MM.1S (cell line): ENCODE measurements around the gene GSTM1.

Experiments
- DNase-seq: peaks from one replicate; pipeline ENCODE4 v3.0.0-alpha.2; 2015
- H2AFZ ChIP-seq: fragments of 300-600 bp; sonication (generic); 2 replicates; pipeline ENCODE4 v1.6.0; 2016; ENCODE audit warnings: antibody characterized with exemption, low read length
- H3F3A ChIP-seq: fragments of 300-600 bp; sonication (generic); 2 replicates; pipeline ENCODE4 v1.6.1; 2016; ENCODE audit warnings: mild to moderate bottlenecking, antibody characterized with exemption, low read length, moderate library complexity, mixed read lengths; ENCODE audit not compliant: insufficient read depth
- H3K27ac ChIP-seq: fragments of 300-600 bp; sonication (generic); 2 replicates; pipeline ENCODE4 v1.5.1; 2016; ENCODE audit warnings: mild to moderate bottlenecking, low read length
- H3K27me3 ChIP-seq: fragments of 300-600 bp; sonication (generic); replicated peaks from 2 replicates; pipeline ENCODE4 v1.6.0; 2016; ENCODE audit warnings: low read length; ENCODE audit not compliant: insufficient read depth
- H3K36me3 ChIP-seq: fragments of 300-600 bp; sonication (generic); replicated peaks from 2 replicates; pipeline ENCODE4 v1.6.1; 2016; ENCODE audit warnings: mild to moderate bottlenecking, low read length, mixed read lengths; ENCODE audit not compliant: insufficient read depth
- H3K4me1 ChIP-seq: fragments of 300-600 bp; sonication (generic); 2 replicates; pipeline ENCODE4 v1.6.1; 2016; ENCODE audit warnings: low read length, mixed read lengths
- H3K4me2 ChIP-seq: fragments of 300-600 bp; sonication (generic); 2 replicates; pipeline ENCODE4 v1.6.0; 2016; ENCODE audit warnings: low read depth, low read length
- H3K4me3 ChIP-seq: fragments of 300-600 bp; sonication (generic); 2 replicates; pipeline ENCODE4 v1.5.1; 2016; ENCODE audit warnings: low read length, mixed read lengths
- H3K79me2 ChIP-seq: fragments of 300-600 bp; sonication (generic); 2 replicates; pipeline ENCODE4 v1.6.1; 2016; ENCODE audit warnings: mixed run types, low read length, mixed read lengths
- H3K9ac ChIP-seq: fragments of 300-600 bp; sonication (generic); 2 replicates; pipeline ENCODE4 v1.6.1; 2016; ENCODE audit warnings: low read length, mixed read lengths
- H3K9me2 ChIP-seq: fragments of 300-600 bp; sonication (generic); replicated peaks from 2 replicates; pipeline ENCODE4 v1.6.1; 2016; ENCODE audit warnings: mild to moderate bottlenecking, low read length, mixed read lengths; ENCODE audit not compliant: insufficient read depth
- H3K9me3 ChIP-seq: fragments of 300-600 bp; sonication (generic); replicated peaks from 2 replicates; pipeline ENCODE4 v1.6.1; 2016; ENCODE audit warnings: mild to moderate bottlenecking, low read length, mixed read lengths; ENCODE audit not compliant: insufficient read depth
- H4K20me1 ChIP-seq: fragments of 300-600 bp; sonication (generic); 2 replicates; pipeline ENCODE4 v1.6.1; 2016; ENCODE audit warnings: mild to moderate bottlenecking, low read length, moderate library complexity, mixed read lengths; ENCODE audit not compliant: insufficient read depth
- CTCF ChIP-seq: fragments of 300-600 bp; sonication (generic); IDR thresholded peaks from 2 replicates; pipeline ENCODE4 v1.5.1; 2016; ENCODE audit warnings: antibody characterized with exemption, low read length, mixed read lengths
- EZH2 ChIP-seq: fragments of 300-600 bp; sonication (generic); optimal IDR thresholded peaks from 2 replicates; pipeline ENCODE3; 2017; ENCODE audit warnings: low read depth, mild to moderate bottlenecking, antibody characterized with exemption, low read length, mixed read lengths
- EZH2phosphoT487 ChIP-seq: fragments of 300-600 bp; sonication (generic); IDR thresholded peaks from 2 replicates; pipeline ENCODE4 v1.6.1; 2018; ENCODE audit warnings: antibody characterized with exemption, low read length

The GSTM1 gene

GRCh38 chr1:109661391-109661790 lies 26.2 kb upstream of the GSTM1 start:
- Histone ChIP-seq H3K4me3 (no peak overlapping the region), H2AFZ (no peak overlapping the region), H3K27me3 (no peaks in the 10 kb centered on the region), H3K4me2 (no peak overlapping the region), H3K4me1 (no peaks in the 10 kb centered on the region), H3K27ac (no peak overlapping the region), H3K9ac (no peak overlapping the region), H3K79me2 (no peaks in the 10 kb centered on the region), H4K20me1 (no peaks in the 10 kb centered on the region), H3K9me3 (no peaks in the 10 kb centered on the region), H3K9me2 (no peaks in the 10 kb centered on the region), H3F3A (no peaks in the 10 kb centered on the region), H3K36me3 (no peaks in the 10 kb centered on the region)
- no peak for TF ChIP-seq EZH2
- TF ChIP-seq CTCF = no peak
- no peak for TF ChIP-seq EZH2phosphoT487
- no peak for DNase-seq

- Histone ChIP-seq H3K79me2 (no peaks in the 10 kb centered on the region), H2AFZ (no peak overlapping the region), H3K4me2 (no peak overlapping the region), H4K20me1 (no peaks in the 10 kb centered on the region), H3K27ac (no peak overlapping the region), H3K9me2 (no peaks in the 10 kb centered on the region), H3K36me3 (no peaks in the 10 kb centered on the region), H3K9me3 (no peaks in the 10 kb centered on the region), H3F3A (no peaks in the 10 kb centered on the region), H3K4me1 (no peaks in the 10 kb centered on the region), H3K27me3 (no peaks in the 10 kb centered on the region), H3K4me3 (no peak overlapping the region), H3K9ac (no peak overlapping the region)
- no peak for DNase-seq
- TF ChIP-seq CTCF (no peak), EZH2 (no peak), EZH2phosphoT487 (no peak)
These were observed 22.9 kb upstream of the GSTM1 start for GRCh38 chr1:109664671-109665070.

- Histone ChIP-seq H3F3A (no peaks in the 10 kb centered on the region), H3K27ac (no peak within 1 kb of the TSS), H3K9me3 (no peaks in the 10 kb centered on the region), H3K36me3 (no peaks in the 10 kb centered on the region), H2AFZ (0 out of 2 replicates have a peak within 1 kb of the TSS, but pooled peaks have one; percentile 38), H3K79me2 (no peaks in the 10 kb centered on the region), H3K4me1 (peaks cover 11% of the 10 kb centered on the region), H4K20me1 (no peaks in the 10 kb centered on the region), H3K9ac (no peak within 1 kb of the TSS), H3K4me3 (peak within 1 kb of the TSS; percentile 49; the same call in 1 of the 2 replicates), H3K9me2 (no peaks in the 10 kb centered on the region), H3K27me3 (no peaks in the 10 kb centered on the region), H3K4me2 (peak within 1 kb of the TSS; percentile 57; the same call in 1 of the 2 replicates)
- DNase-seq = peak; percentile 69
- TF ChIP-seq EZH2 = no peak
- TF ChIP-seq CTCF = no peak
- no peak for TF ChIP-seq EZH2phosphoT487
These were observed 20.0 kb upstream of the GSTM1 start, which contains the start of gene GSTM2 for GRCh38 chr1:109667452-109668122. TSS of gene GSTM2 (plus strand) at chr1:109668057. CDS start at chr1:109668116, 59 bp downstream.
